ENCODE data around the gene ANO4. TPM values are rescaled to one million over a fixed set of nuclear protein-coding genes. Genes with fewer than 3 reads are reported as not detected.
A peak's percentile ranks its signal among the peaks of the same experiment; 100 is the strongest.

The ANO4 gene
- polyA plus RNA-seq, 1 donor (not counting 4 experiments of a cell fraction or from before 2014, with no cell fraction given) = 18.1 TPM

DNA sequence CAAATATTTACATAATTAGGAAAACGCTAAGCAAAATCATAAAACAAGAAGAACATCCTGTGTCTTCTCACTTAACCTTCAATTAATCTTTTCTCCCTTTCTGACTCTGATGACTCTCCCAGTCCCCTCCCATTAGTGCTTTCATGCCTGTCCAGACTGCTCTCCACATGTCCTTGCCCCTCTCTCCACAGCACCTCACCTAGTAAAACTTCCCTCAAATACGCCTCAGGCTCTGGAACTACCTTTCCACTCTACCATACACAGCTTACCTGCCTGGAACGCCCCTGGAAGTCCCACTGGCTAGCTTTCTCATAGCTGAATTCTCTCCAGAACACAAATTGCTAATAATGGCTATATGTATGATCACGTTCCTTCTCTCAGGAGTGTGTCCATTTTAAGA lies 370.7 kb downstream of the ANO4 start:
- Histone ChIP-seq H3K27ac (ENCODE audit: control insufficient read depth, insufficient read depth, low read length) (no peak overlapping the region), H2AFZ (ENCODE audit: control insufficient read depth, low read length) (no peak overlapping the region), H3K9me1 (ENCODE audit: control insufficient read depth, extremely low read depth, insufficient read depth, low read length) (no peaks in the 10 kb centered on the region), H3K4me1 (ENCODE audit: control insufficient read depth, extremely low read depth, insufficient read depth, low read length) (peaks cover 13% of the 10 kb centered on the region), H3K79me2 (ENCODE audit: control insufficient read depth, insufficient read depth, low read length) (no peaks in the 10 kb centered on the region), H3K4me2 (ENCODE audit: control insufficient read depth, extremely low read depth, insufficient read depth, low read depth, low read length) (peak overlapping the region; percentile 45), H3K9ac (ENCODE audit: control insufficient read depth, extremely low read depth, insufficient read depth, low read length) (no peak overlapping the region), H4K20me1 (ENCODE audit: control insufficient read depth, extremely low read depth, insufficient read depth, low read length) (no peaks in the 10 kb centered on the region), H3K36me3 (ENCODE audit: control insufficient read depth in 2 of 2, extremely low read depth in 1 of 2, insufficient read depth in 2 of 2, low read length in 2 of 2) (no peaks in the 10 kb centered on the region), H3K9me3 (ENCODE audit: control insufficient read depth, low read depth, low read length) (no peaks in the 10 kb centered on the region), H3K27me3 (ENCODE audit: control insufficient read depth, extremely low read depth, insufficient read depth, low read length) (no peaks in the 10 kb centered on the region), H3K4me3 (ENCODE audit: control insufficient read depth in 2 of 3, extremely low read depth in 1 of 3, insufficient read depth in 2 of 3, low read depth in 1 of 3, low read length in 3 of 3) (no peak overlapping the region)
- TF ChIP-seq CTCF (optimal IDR thresholded peaks at IDR 0.05 in 1 of 3, IDR thresholded peaks at IDR 0.05 in 1 of 3, conservative IDR thresholded peaks at IDR 0.05 in 1 of 3; ENCODE audit: extremely low read depth in 1 of 3, insufficient read depth in 2 of 3, low read length in 3 of 3) (no peak), EZH2 (IDR thresholded peaks at IDR 0.05; ENCODE audit: low read length) (no peak)
- FAIRE-seq = peak; percentile 81
- DNase-seq (ENCODE audit: low read depth, low spot score) = peak; percentile 45
- dilution Hi-C loops (cut with MboI; ENCODE audit: extremely low pct_ligation_motif_present, low sequenced_read_pairs) = no loop called here

DNA sequence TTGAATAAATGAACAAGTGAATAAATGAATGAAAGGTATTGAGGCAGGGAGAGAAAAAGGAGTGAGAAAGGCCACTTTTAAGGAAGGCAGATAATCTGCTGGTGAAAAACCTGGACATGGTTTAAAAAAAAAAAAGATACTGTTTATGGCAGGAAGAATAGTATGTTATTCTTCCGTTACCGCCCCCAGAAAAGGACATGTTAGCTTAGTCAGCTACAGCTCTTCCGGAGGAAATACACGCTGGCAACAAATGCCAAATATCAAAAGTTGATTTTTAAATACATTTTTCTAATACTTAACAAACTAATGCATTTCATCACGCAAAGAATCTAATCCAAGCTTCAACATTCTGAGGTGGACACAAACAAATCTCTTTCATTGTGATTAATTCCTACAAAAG lies 372.3 kb downstream of the ANO4 start:
- H3K4me3 ChIP-seq (ENCODE audit: control insufficient read depth in 2 of 3, extremely low read depth in 1 of 3, insufficient read depth in 2 of 3, low read depth in 1 of 3, low read length in 3 of 3) = no peak overlapping the region
- H3K79me2 ChIP-seq (ENCODE audit: control insufficient read depth, insufficient read depth, low read length) = no peaks in the 10 kb centered on the region
- TF ChIP-seq EZH2 (IDR thresholded peaks at IDR 0.05; ENCODE audit: low read length) = no peak
- TF ChIP-seq CTCF (optimal IDR thresholded peaks at IDR 0.05 in 1 of 3, IDR thresholded peaks at IDR 0.05 in 1 of 3, conservative IDR thresholded peaks at IDR 0.05 in 1 of 3; ENCODE audit: extremely low read depth in 1 of 3, insufficient read depth in 2 of 3, low read length in 3 of 3) = no peak
- H3K4me2 ChIP-seq (ENCODE audit: control insufficient read depth, extremely low read depth, insufficient read depth, low read depth, low read length) = no peak overlapping the region
- no peak for FAIRE-seq
- no peaks in the 10 kb centered on the region for H3K36me3 ChIP-seq (ENCODE audit: control insufficient read depth in 2 of 2, extremely low read depth in 1 of 2, insufficient read depth in 2 of 2, low read length in 2 of 2)
- peaks cover 13% of the 10 kb centered on the region for H3K4me1 ChIP-seq (ENCODE audit: control insufficient read depth, extremely low read depth, insufficient read depth, low read length)
- H3K9me1 ChIP-seq (ENCODE audit: control insufficient read depth, extremely low read depth, insufficient read depth, low read length) = no peaks in the 10 kb centered on the region
- no peak overlapping the region for H3K27ac ChIP-seq (ENCODE audit: control insufficient read depth, insufficient read depth, low read length)
- no peaks in the 10 kb centered on the region for H4K20me1 ChIP-seq (ENCODE audit: control insufficient read depth, extremely low read depth, insufficient read depth, low read length)
- H3K9ac ChIP-seq (ENCODE audit: control insufficient read depth, extremely low read depth, insufficient read depth, low read length) = no peak overlapping the region
- DNase-seq (ENCODE audit: low read depth, low spot score) = no peak
- H3K27me3 ChIP-seq (ENCODE audit: control insufficient read depth, extremely low read depth, insufficient read depth, low read length) = no peaks in the 10 kb centered on the region
- dilution Hi-C loops (cut with MboI; ENCODE audit: extremely low pct_ligation_motif_present, low sequenced_read_pairs) = no loop called here
- H2AFZ ChIP-seq (ENCODE audit: control insufficient read depth, low read length) = no peak overlapping the region
- no peaks in the 10 kb centered on the region for H3K9me3 ChIP-seq (ENCODE audit: control insufficient read depth, low read depth, low read length)

Data from keratinocyte (primary cell).